ENCODE measurements around the gene UNC93A. TPM values are rescaled to one million over a fixed set of nuclear protein-coding genes. Genes with fewer than 3 reads are reported as not detected.
"Not testable (repeated sequence)": the region's sequence is repeated elsewhere in the genome, so short reads cannot be mapped to it uniquely, and the experiment has no call there.

UNC93A gene
- total RNA-seq, 1 donor from 2014 or later, result not detected

GRCh38 chr6:167331565-167331964, 40.5 kb downstream of the UNC93A start:
- DNase-seq (ENCODE audit: low spot score in 2 of 2) (no peak), FAIRE-seq (no peak)

DNA sequence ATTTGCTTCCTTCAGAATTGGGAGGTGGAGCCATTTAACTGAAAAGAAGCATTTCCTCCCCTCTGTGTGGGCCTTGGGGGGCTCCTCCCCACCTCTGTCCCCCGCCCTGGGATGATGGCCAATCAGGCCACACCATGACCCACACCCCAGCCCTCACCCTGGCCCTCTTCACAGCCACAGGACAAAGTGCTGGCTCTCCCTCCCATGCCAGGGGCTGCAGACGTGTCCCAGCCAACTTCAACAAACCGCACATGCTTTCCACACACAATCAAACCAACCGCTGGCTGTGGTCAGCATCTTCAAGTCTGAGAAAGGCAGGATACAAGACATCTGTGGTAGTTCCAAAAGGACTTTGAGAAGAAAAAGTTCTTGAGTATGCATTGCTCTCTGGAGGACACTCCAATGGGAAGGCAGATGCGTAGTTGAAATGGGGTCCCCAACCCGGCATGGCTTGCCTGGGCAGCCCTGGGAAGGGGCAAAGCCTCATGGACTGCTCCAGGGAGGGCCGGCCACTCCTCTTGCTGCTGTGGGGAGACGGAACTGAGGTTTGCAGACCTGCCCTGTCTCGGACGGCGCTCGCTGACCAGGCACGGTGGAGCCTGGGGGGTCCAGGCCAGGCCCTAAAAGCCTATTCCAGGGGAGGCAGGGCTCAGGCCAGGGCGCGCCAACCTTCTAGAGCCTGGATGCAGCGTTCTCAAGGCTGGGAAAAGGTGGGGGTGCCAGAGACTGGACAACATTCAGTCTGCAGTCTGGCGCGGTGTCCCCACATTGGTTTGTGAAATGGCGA, 45.9 kb downstream of the UNC93A start:
- no peak for FAIRE-seq

DNA sequence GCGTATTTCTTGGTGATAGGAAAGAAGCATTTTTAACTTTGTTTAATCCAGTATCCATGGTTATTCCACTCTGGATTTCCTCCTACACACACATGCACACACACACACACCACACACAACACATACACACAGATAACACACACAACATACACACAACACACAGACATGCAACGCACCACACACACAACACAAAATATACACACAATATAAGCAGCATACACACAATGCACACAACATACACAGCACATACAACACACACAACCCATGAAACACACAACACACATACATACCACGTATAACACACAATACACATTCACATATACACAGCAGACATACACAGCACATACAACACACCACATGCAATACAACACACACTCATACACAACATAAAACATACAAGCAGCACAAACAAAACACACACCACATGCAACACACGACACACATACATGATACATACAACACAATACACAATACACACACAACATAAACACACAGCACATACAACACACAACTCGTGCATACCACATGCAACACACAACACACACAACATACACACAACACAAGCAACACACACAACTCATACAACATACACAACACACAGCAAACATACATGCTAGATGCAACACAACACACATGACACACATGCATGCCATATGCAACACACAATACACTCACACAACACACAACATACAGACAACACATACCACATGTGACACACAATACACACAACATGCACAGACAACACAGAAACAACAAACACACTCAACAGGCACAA, 46.7 kb downstream of the UNC93A start:
- DNase-seq (ENCODE audit: low spot score in 2 of 2) (no peak), FAIRE-seq (no peak)

More for the DNA sequence above, 45.9 kb downstream of the UNC93A start:
- DNase-seq (ENCODE audit: low spot score in 2 of 2), result no peak

- no peak for DNase-seq (ENCODE audit: low spot score in 2 of 2)
- no peak for FAIRE-seq
These were observed 47.5 kb downstream of the UNC93A start for GRCh38 chr6:167338541-167339117.

GRCh38 chr6:167341038-167341583, 50.0 kb downstream of the UNC93A start:
- FAIRE-seq (no peak), DNase-seq (ENCODE audit: low spot score in 2 of 2) (no peak)

DNA sequence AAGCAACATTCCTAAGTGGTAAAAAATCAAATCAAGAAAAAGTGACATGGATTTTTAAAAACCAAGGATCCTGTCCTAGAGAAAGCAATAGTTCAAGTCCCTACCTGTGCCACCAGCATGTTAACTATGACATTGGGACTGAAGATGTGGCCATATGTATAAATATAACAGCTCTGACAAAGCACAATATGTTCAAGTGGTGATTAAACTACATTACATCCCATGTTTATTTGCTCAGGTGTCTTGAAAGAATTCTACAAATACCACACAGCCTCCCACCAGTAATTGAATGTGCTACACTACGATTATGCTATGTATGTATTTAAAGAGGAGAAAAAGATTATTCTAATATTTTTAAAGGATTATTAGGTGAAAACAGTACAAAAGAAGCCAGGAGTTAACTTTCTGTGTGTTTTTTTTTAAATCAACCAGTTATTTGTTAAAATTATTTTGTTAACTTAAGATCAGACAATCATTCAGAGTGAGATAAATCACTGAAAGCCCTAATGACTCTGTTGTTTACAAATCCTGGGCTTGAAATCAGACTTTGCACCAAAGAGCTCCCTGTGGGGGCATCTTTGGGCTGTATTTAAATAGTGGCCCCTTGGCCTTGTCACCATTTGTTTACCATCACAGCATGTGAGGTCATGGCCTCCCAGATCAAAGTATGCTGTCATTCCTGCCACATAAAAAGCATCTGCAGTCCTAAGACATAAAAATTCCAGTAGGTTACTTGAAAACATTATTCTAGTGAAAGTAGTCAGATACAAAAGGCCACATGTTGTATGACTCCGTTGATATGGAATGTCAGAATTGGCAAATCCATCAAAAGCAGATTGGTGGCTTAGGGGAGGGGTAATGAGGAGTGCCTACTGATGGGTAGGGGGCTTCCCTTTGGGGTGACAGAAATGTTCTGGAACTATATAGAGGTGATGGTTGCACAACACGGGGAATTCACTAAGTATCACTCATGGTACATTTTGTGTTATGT, 50.8 kb downstream of the UNC93A start:
- no peak for FAIRE-seq

DNA sequence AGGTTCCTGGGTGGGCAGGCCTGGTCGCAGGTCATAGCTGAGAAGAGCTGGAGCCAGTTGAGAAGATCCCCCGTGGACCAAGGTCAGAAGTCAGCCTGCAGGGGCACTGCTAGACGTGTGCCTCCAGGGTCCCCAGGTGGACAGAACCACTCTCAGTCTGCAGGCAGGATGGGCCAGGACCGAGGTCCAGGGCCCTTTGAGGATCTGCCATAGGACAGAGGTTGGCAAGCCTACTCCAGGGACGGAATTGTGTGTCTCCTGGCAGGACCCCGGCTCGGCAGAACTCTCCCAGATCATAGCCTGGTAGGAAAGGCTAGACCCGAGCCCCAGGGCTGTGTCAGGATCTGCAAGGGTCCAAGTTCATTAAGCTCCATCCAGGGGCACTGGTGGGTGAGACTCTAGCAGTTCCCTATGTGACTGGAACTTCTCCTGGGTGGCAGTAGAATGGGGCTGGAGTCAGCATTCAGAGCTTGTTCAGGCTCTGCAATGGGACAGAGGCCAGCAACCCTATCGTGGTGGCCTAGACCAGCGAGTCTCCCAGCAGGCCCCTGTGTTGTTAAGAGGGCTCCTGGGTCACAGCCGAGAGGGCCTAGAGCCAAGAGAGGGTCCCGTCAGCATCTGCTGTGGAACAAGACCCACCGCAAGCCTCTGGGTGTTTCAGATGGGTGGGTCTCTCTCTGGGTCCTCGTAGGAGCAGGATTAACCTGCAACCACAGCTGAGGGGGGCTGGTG, 51.9 kb downstream of the UNC93A start:
- DNase-seq (ENCODE audit: low spot score in 2 of 2) (no peak), FAIRE-seq (no peak)

More for the DNA sequence above, 50.8 kb downstream of the UNC93A start:
- DNase-seq (ENCODE audit: low spot score in 2 of 2), result no peak

- no peak for FAIRE-seq
- no peak for DNase-seq (ENCODE audit: low spot score in 2 of 2)
These were observed 54.2 kb downstream of the UNC93A start for GRCh38 chr6:167345348-167345747.

DNA sequence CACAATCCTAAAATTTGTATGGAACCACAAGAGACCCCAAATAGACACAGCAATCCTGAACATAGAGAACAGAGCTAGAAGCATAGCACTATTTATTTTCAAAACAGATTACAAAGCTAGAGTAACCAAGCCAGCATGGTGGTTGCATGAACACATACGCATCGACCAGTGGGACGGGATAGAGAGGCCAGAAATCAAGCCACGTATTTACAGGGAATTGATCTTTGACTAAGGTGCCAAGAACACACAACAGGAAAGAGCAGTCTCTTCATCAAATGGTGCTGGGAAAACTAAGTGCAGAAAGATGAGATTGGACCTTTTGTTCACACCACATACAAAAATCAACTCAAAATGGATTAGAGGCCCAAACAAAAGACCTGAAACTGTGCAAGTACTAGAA, 54.8 kb downstream of the UNC93A start:
- FAIRE-seq (no peak), DNase-seq (ENCODE audit: low spot score in 2 of 2) (no peak)

- DNase-seq (ENCODE audit: low spot score in 2 of 2) (no peak), FAIRE-seq (no peak)
These were observed 56.1 kb downstream of the UNC93A start for GRCh38 chr6:167347226-167347625.

DNA sequence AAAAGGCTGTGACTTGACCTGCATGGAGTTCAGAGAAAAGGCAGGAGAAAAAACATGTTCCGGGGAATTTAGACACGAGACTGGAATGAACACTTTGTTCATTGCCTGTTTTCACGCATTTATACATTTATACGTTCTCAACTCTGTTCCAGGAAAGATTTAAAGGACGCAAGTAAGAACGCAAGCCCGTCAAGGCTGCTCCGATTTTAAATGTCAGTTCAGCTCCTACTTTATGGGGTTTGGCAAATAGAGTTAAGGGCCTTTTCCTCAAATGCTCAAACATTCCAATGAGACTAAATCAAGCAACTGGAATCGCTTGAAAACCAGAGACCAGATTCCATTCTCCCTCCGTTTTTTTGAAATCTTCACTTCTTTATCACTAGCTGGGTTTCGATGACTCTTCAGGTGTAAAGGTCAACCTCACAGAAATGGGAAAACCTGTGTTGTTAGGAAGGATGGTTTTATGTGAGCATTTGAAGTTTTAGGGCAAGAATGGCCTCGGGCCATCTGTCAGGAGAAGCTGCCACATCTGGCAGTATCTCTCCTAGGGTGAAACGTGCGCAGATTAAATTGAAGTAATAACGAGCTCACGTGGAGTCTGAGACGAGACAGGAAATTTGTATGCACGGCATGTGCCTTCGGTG, 58.6 kb downstream of the UNC93A start:
- DNase-seq (ENCODE audit: low spot score in 2 of 2) (no peak), FAIRE-seq (no peak)

DNA sequence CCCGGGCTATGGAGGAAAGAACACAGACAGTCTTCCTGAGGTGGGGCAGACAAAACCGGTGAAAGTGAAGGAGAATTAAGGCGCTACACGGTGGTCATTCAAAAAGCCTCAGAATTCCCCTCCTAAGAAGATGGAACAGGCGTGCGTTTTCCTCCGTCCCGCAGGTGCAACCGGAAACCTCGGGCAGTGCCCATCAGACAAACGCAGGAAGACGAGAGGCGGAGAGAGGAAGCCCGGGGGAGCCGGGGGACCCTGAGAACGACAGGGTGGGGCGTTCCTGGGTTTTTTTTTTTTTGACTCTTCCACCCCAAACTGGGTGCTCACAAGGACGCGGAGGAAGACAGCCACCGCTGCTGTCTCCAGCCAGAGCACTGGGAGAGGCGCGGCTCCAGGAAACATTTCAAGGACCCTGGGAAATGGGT, 59.2 kb downstream of the UNC93A start:
- FAIRE-seq, result no peak
- DNase-seq (ENCODE audit: low spot score in 2 of 2), result no peak

GRCh38 chr6:167350731-167351655, 59.9 kb downstream of the UNC93A start:
- DNase-seq (ENCODE audit: low spot score in 2 of 2) (peak in 1 of 2 donors; percentile 46), FAIRE-seq (no peak)

DNA sequence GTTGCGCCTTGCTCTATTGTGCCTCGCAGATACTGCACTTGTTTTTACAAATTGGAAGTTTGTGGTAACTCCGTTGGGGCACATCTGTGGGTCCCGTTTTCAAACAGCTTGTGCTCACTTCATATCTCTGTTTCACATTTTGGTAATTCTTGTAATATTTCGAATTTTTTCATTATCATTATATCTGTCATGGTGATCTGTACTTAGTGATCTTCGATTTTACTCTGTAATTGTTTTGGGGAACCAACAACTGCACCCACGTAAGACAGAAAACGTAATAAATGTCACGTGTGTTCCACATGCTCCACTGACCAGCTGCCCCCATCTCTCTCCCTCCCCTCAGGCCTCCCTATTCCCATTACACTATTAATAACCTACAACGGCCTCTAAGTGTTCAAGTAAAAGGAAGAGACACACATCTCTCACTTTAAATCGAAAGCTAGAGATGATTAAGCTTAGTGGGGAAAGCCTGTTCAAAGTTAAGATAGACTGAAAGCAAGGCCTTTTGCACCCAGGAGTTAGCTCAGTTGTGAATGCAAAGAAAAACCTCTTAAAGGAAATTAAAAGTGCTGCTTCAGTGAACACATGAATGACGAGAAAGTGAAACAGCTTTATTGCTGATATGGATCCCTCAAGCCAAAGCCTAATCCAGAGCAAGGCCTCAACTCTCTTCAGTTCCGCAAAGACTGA, 60.7 kb downstream of the UNC93A start:
- FAIRE-seq (no peak), DNase-seq (ENCODE audit: low spot score in 2 of 2) (no peak)

DNA sequence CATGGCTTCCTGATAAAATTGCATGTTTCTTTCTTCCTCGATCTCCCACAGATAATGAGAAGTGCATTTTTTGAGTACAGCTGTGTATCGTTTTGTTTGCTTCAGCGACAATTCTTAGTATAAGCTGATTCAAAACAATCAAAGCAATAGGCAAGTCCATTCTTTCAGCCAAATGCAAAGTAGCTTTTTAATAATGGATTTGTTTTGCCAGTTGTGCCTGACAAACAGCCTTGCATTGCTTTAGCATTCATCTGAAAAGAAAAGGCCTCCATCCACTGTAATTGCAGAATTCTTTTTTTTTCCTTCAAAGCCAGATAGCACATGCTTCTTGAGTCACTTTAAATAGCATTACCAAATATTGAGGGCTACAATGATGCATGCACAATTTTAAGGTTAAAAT, 65.8 kb downstream of the UNC93A start:
- DNase-seq (ENCODE audit: low spot score in 2 of 2) (no peak), FAIRE-seq (no peak)

DNA sequence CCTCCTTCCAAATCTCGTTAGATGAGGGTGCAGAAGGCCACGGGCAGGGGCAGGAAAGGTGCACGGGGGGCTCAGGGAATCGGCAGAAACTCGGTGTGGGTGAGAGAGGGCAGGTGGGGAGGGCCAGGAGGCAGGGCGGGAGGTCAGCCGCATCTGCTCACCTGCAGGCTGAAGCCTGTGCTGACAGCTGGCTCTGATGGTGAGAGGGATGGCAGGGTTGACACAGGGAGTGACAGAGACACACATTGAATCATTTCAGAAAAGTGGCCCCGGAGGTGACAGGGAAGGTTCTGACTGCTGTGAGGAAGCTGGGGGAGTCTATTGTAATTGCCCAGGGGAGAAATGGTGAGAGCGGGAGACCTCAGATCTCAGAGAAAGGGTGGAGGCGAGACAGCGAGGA, 67.3 kb downstream of the UNC93A start:
- DNase-seq (ENCODE audit: low spot score in 2 of 2); FAIRE-seq: not testable (repeated sequence)

GRCh38 chr6:167361170-167361569, 70.1 kb downstream of the UNC93A start:
- not testable (repeated sequence) for DNase-seq (ENCODE audit: low spot score in 2 of 2); FAIRE-seq
